ENCODE results near the gene DENND2C.

Gene DENND2C

DNA sequence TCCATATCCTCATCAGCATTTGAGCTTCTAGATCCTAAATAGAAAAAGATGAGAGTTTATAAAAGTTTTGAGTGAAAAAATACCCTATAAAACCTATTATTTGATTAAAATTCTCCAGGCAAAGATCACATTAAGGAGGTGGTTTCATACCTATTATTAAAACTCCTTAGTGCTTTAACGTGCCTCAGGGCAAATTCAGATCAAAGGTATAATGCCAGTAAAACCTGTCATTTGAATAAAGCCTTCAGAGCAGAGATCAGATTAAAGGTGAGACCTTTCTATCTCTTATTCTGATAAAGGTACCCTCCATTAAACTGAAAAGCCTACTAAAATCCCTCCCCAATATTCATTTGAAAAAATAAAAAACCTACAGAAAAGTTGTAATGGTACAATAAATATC is 124.5 kb downstream of the DENND2C start:
- DNase-seq (ENCODE audit: low read depth), result no peak

DNA sequence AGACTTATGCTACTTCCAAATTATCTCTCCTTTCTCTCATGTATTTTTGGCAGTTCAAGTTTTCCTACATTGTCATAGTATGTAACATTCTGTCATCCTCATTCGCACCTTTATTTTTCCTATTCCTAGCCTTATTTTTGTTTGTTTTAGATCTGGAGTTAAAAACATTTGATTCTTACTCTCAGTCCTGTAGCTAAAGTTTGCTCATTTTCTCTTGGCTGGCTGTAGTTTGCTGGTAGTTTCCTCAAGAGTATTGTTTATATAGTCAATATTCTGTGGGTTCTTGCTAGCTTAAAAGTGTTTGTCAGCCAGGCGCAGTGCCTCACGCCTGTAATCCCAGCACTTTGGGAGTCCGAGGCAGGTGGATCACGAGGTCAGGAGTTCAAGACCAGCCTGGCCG is 129.0 kb downstream of the DENND2C start:
- no peak for DNase-seq (ENCODE audit: low read depth)

DNA sequence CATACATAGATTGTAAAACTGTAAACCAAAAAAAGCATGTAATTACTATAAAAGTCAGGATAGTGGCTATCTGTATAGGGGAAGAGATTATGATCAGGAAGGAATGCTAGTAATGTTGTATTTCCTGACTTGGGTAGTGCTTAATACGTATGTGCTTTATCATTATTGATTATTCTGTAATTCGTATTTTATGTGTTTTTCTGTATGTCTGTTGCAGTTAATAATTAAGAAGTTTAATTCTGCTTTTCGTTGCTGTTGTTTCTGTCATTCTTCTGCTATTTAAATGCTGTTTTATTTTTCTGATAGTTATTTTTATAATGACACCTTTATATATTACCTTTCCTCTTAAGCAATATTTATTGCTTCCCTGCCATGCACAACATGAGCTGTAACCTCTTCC is 129.6 kb downstream of the DENND2C start:
- no peak for DNase-seq (ENCODE audit: low read depth)

DNA sequence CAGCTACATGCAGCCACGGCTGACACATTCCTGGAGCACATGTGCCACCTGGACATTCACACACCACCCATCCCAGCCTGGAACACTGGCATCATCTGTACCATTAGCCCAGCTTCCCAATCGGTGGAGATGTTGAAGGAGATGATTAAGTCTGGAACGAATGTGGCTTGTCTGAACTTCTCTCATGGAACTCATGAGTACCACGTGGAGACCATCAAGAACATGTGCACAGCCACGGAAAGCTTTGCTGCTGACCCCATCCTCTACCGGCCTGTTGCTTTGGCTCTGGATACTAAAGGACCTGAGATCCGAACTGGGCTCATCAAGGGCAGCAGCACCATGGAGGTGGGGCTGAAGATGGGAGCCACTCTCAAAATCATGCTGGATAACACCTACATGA is 133.8 kb downstream of the DENND2C start:
- DNase-seq (ENCODE audit: low read depth), result no peak

DNA sequence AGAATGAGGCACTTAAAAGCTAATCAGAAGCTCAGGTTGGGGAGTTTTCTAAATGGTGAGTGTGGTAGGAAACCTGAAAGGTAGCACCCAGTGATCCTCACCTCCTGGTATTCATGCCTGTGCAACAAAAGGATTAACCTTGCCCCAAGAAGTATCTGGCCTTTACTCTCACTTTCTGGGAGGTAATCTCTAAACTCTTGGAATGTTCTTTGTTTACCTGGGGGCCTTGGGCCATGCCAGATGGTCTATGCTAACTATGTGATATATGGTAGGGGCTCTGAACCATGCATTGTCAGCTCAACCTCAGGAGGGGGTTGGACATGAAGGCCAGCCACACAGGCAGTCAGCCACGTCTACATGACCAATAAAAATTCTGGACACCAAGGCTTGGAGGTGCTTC is 134.4 kb downstream of the DENND2C start:
- no peak for DNase-seq (ENCODE audit: low read depth)
